ENCODE results near the gene HLA-DQB1.
"Not testable (repeated sequence)": the region's sequence is repeated elsewhere in the genome, so short reads cannot be mapped to it uniquely, and the experiment has no call there.

Gene HLA-DQB1

GRCh38 chr6:32662099-32662498 is 4.4 kb downstream of the HLA-DQB1 start:
- DNase-seq (ENCODE audit: low spot score) = no peak

- no peak for DNase-seq (ENCODE audit: low spot score)
These were observed 6.4 kb downstream of the HLA-DQB1 start for GRCh38 chr6:32659856-32660595.

- DNase-seq (ENCODE audit: low spot score) = no peak
These were observed 8.1 kb downstream of the HLA-DQB1 start for GRCh38 chr6:32658268-32658897.

GRCh38 chr6:32657819-32658218 is 8.6 kb downstream of the HLA-DQB1 start:
- DNase-seq (ENCODE audit: low spot score) = not testable (repeated sequence)

GRCh38 chr6:32657329-32657728 is 9.1 kb downstream of the HLA-DQB1 start:
- DNase-seq (ENCODE audit: low spot score) = not testable (repeated sequence)

- DNase-seq (ENCODE audit: low spot score) = no peak
These were observed 11.2 kb downstream of the HLA-DQB1 start for GRCh38 chr6:32655203-32655710.

- DNase-seq (ENCODE audit: low spot score) = no peak
These were observed 21.3 kb downstream of the HLA-DQB1 start for GRCh38 chr6:32645047-32645703.

- no peak for DNase-seq (ENCODE audit: low spot score)
These were observed 22.6 kb downstream of the HLA-DQB1 start for GRCh38 chr6:32643904-32644303.

- no peak for DNase-seq (ENCODE audit: low spot score)
These were observed 23.7 kb downstream of the HLA-DQB1 start for GRCh38 chr6:32642720-32643106.

- not testable (repeated sequence) for DNase-seq (ENCODE audit: low spot score)
These were observed 24.4 kb downstream of the HLA-DQB1 start for GRCh38 chr6:32641785-32642719.

- no peak for DNase-seq (ENCODE audit: low spot score)
These were observed 25.3 kb downstream of the HLA-DQB1 start for GRCh38 chr6:32641122-32641521.

- DNase-seq (ENCODE audit: low spot score) = no peak
These were observed 26.7 kb downstream of the HLA-DQB1 start for GRCh38 chr6:32639440-32640394.

- no peak for DNase-seq (ENCODE audit: low spot score)
These were observed 27.8 kb downstream of the HLA-DQB1 start for GRCh38 chr6:32638532-32639219.

GRCh38 chr6:32637883-32638282 is 28.6 kb downstream of the HLA-DQB1 start:
- DNase-seq (ENCODE audit: low spot score) = no peak

- no peak for DNase-seq (ENCODE audit: low spot score)
These were observed 29.1 kb downstream of the HLA-DQB1 start, which contains the start of gene HLA-DQA1 for GRCh38 chr6:32637219-32637880. Gene HLA-DQA1 (plus strand): TSS chr6:32637406. CDS start chr6:32637459, 53 bp downstream.

- no peak for DNase-seq (ENCODE audit: low spot score)
These were observed 30.8 kb downstream of the HLA-DQB1 start for GRCh38 chr6:32635526-32636123.

- DNase-seq (ENCODE audit: low spot score) = not testable (repeated sequence)
These were observed 36.7 kb downstream of the HLA-DQB1 start for GRCh38 chr6:32629793-32630192.

GRCh38 chr6:32627831-32628230 is 38.6 kb downstream of the HLA-DQB1 start:
- peak; percentile 24 for DNase-seq (ENCODE audit: low spot score)

GRCh38 chr6:32627249-32627648 is 39.2 kb downstream of the HLA-DQB1 start:
- no peak for DNase-seq (ENCODE audit: low spot score)
